SK-N-SH (cell line): ENCODE data around the gene GSTO1.

ENCODE experiments used
- CTCF ChIP-seq: fragments of 200-600 bp; sonication (generic); IDR thresholded peaks from 2 replicates; pipeline ENCODE4 v1.6.1; 2017; ENCODE audit warnings: antibody characterized with exemption, mild to moderate bottlenecking, moderate library complexity
- ELF1 ChIP-seq: IDR thresholded peaks from 2 replicates; pipeline ENCODE4 v1.4.0; 2012
- FOXJ3 ChIP-seq: sonication (generic); formaldehyde crosslinking; IDR thresholded peaks from 2 replicates; pipeline ENCODE4 v1.5.1; 2020; ENCODE audit warnings: mild to moderate bottlenecking, missing genetic modification reagents
- MXI1 ChIP-seq: IDR thresholded peaks from 2 replicates; pipeline ENCODE4 v1.6.1; 2012; ENCODE audit warnings: mild to moderate bottlenecking, low read depth, low read length, improper control_type of control experiment
- POLR2AphosphoS5 ChIP-seq: IDR thresholded peaks from 2 replicates; pipeline ENCODE4 v1.6.1; 2012; ENCODE audit warnings: low read depth, low read length
- REST ChIP-seq: IDR thresholded peaks from 2 replicates; pipeline ENCODE4 v1.6.1; 2012; ENCODE audit warnings: mild to moderate bottlenecking, low read depth, low read length, moderate library complexity
- SIN3A ChIP-seq: IDR thresholded peaks from 2 replicates; pipeline ENCODE4 v1.6.1; 2012; ENCODE audit warnings: low read depth, mild to moderate bottlenecking, low read length, moderate library complexity, borderline replicate concordance
- SMC3 ChIP-seq: IDR thresholded peaks from 2 replicates; pipeline ENCODE4 v1.6.1; 2012; ENCODE audit warnings: low read depth, low read length, improper control_type of control experiment
- TAF1 ChIP-seq: IDR thresholded peaks from 2 replicates; pipeline ENCODE4 v1.6.1; 2012; ENCODE audit warnings: low read depth, mild to moderate bottlenecking, low read length, moderate library complexity, borderline replicate concordance
- TEAD4 ChIP-seq: IDR thresholded peaks from 2 replicates; pipeline ENCODE4 v1.4.0; 2012; ENCODE audit warnings: mild to moderate bottlenecking, borderline replicate concordance; ENCODE audit not compliant: insufficient read depth
- TF ChIP-seq, protein P1 (sequence below): fragments of 150-350 bp; IDR thresholded peaks from 2 replicates; pipeline ENCODE4 v1.6.1; 2017; ENCODE audit warnings: antibody characterized with exemption, low read length, low read depth, borderline replicate concordance
- TF ChIP-seq, protein P2 (sequence below): IDR thresholded peaks from 2 replicates; pipeline ENCODE4 v1.4.0; 2012; ENCODE audit warnings: low read depth, borderline replicate concordance

DNA sequence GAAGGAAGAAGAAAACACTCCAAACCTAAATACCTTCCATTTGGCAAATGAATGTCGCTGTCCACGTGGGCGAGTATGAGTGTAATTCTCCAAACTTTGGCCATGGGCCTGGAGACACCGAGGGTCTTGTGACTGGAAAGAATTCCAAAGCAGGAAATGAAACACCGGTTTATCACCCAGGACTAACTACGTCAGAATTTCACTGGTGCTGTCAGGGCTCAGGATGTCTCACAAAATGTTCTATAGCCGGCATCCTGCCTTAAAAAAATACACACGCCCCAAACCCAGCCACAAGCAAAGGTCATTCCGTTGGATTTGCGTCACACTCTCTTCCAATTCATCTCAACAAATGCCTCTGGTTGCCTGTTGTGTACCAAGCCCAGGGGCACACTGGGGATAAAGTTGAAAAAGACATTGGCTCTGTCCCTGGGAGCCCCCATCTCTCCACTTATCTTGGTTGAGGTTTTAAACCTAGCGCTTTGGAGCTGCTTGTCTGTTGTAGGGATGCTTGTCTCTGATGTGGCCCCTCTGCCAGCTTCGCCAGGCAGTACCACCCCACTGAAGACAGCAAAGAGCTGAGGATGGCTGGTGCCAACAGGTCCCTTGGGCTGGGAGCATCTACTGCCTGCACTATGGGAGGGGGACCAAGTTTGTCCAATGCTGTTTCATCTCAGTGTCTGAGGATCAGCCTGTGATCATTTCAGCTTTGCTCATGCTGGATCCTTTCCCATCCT is 45.5 kb downstream of the GSTO1 start:
- TF ChIP-seq TEAD4 (no peak), MXI1 (no peak), SMC3 (no peak), CTCF (no peak), POLR2AphosphoS5 (no peak), SIN3A (no peak), TAF1 (no peak), FOXJ3 (CRISPR knock-in tag) (no peak), REST (peak; percentile 81), ELF1 (no peak)
- TF ChIP-seq, protein P1, sequence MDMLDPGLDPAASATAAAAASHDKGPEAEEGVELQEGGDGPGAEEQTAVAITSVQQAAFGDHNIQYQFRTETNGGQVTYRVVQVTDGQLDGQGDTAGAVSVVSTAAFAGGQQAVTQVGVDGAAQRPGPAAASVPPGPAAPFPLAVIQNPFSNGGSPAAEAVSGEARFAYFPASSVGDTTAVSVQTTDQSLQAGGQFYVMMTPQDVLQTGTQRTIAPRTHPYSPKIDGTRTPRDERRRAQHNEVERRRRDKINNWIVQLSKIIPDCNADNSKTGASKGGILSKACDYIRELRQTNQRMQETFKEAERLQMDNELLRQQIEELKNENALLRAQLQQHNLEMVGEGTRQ: no peak
- TF ChIP-seq, protein P2, sequence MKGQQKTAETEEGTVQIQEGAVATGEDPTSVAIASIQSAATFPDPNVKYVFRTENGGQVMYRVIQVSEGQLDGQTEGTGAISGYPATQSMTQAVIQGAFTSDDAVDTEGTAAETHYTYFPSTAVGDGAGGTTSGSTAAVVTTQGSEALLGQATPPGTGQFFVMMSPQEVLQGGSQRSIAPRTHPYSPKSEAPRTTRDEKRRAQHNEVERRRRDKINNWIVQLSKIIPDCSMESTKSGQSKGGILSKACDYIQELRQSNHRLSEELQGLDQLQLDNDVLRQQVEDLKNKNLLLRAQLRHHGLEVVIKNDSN: peak; percentile 61; the same call in 1 of the 2 replicates
